H1 (cell line): Measurements from ENCODE around the gene RAPGEF6. TPM values are rescaled to one million over a fixed set of nuclear protein-coding genes. Genes with fewer than 3 reads are reported as not detected.

ENCODE experiments used
- CEBPB ChIP-seq: IDR thresholded peaks from 2 replicates; pipeline ENCODE4 v1.6.1; 2012; ENCODE audit warnings: low read depth, low read length
- E2F6 ChIP-seq: IDR thresholded peaks from 2 replicates; pipeline ENCODE4 v1.6.1; 2012; ENCODE audit warnings: inconsistent platforms
- GABPA ChIP-seq: IDR thresholded peaks from 2 replicates; pipeline ENCODE4 v1.6.1; 2011; ENCODE audit warnings: mild to moderate bottlenecking, low read length, moderate library complexity, borderline replicate concordance; ENCODE audit not compliant: insufficient read depth
- polyA plus RNA-seq, 7 experiments: library from polyadenylated mRNA; depleted of rRNA in 3 of 7; stranded (reverse) in 5 of 7; unstranded in 2 of 7; fragments of >200 nt in 5 of 7; fragments of 200-250 nt in 2 of 7; gene quantifications; 1 replicate in 5 of 7; 2 replicates in 1 of 7; 4 replicates in 1 of 7; pipeline versions ENCODE4 v1.2.1 to v1.2.3, GENCODE V29; 2011 to 2013; ENCODE audit warnings: missing spikeins in 2 of 7, mixed read lengths in 2 of 7
- total RNA-seq: library from RNA; stranded (reverse); fragmentation: NEBNext Ultra II Directional; extraction: Animal tissue kit (Norgen Biotek cat#: 25700); gene quantifications from 2 replicates; pipeline ENCODE4 v1.2.1, GENCODE V29; 2021

The RAPGEF6 gene
- total and polyA plus RNA-seq, 2 of the 8 experiments (the other 6 are each of a cell fraction or from before 2014, with no cell fraction given): 4.8 to 20.0 TPM

GRCh38 chr5:131533836-131534235 is 101.2 kb downstream of the RAPGEF6 start (continued):
- TF ChIP-seq GABPA (no peak), CEBPB (no peak), E2F6 (no peak)
